ENCODE data around the gene RPL36.
"Not testable (repeated sequence)": the region's sequence is repeated elsewhere in the genome, so short reads cannot be mapped to it uniquely, and the experiment has no call there.

RPL36 gene

GRCh38 chr19:5691822-5692722 is 2.0 kb downstream of the RPL36 start:
- no peak for DNase-seq

GRCh38 chr19:5692723-5693194 is 2.7 kb downstream of the RPL36 start:
- DNase-seq: no peak

- DNase-seq: no peak
These were observed 3.4 kb downstream of the RPL36 start for GRCh38 chr19:5693195-5694166.

GRCh38 chr19:5694167-5694955 is 4.3 kb downstream of the RPL36 start:
- no peak for DNase-seq

- DNase-seq: no peak
These were observed 5.0 kb downstream of the RPL36 start for GRCh38 chr19:5694956-5695648.

- DNase-seq: no peak
These were observed 5.6 kb downstream of the RPL36 start for GRCh38 chr19:5695649-5696195.

GRCh38 chr19:5696196-5697021 is 6.3 kb downstream of the RPL36 start:
- DNase-seq: no peak

- no peak for DNase-seq
These were observed 7.2 kb downstream of the RPL36 start for GRCh38 chr19:5697022-5697889.

GRCh38 chr19:5697890-5698634 is 8.0 kb downstream of the RPL36 start:
- DNase-seq: no peak

- DNase-seq: no peak
These were observed 8.7 kb downstream of the RPL36 start for GRCh38 chr19:5698635-5699422.

- DNase-seq: no peak
These were observed 10.5 kb downstream of the RPL36 start for GRCh38 chr19:5700455-5701092.

GRCh38 chr19:5702053-5702410 is 11.9 kb downstream of the RPL36 start:
- not testable (repeated sequence) for DNase-seq

- no peak for DNase-seq
These were observed 14.0 kb downstream of the RPL36 start for GRCh38 chr19:5703819-5704818.

GRCh38 chr19:5705552-5705951 is 15.5 kb downstream of the RPL36 start:
- no peak for DNase-seq

GRCh38 chr19:5706876-5707573 is 16.9 kb downstream of the RPL36 start:
- DNase-seq: no peak
